GM12878 (cell line): ENCODE results near the gene CSRP3. TPM values are rescaled to one million over a fixed set of nuclear protein-coding genes. Genes with fewer than 3 reads are reported as not detected.

Source experiments
- ATAC-seq: fragments of 200-7000 bp; cut with Tn5 transposase; 3 replicates; pipeline ENCODE4 v1.9.1; 2020; ENCODE audit warnings: mild to moderate bottlenecking, moderate library complexity
- BruUV-seq: library from RNA; stranded (reverse); fragments of 400-500 nt; replicated peaks from 2 replicates; lab custom pipeline; 2021; lab: Mats Ljungman, UMichigan
- CTCF ChIA-PET: fragments of 300-600 bp; sonication (Branson Sonifier 250); formaldehyde crosslinking; extraction: SDS; loops from one replicate; lab custom pipeline; 2021; ENCODE audit warnings: inconsistent platforms; lab: Yijun Ruan, JAX
- POLR2A ChIA-PET: fragments of 350-600 bp; formaldehyde crosslinking; extraction: SDS; loops from one replicate; lab custom pipeline; 2021; ENCODE audit warnings: inconsistent platforms; lab: Charles Lee
- RAD21 ChIA-PET: fragments of 300-600 bp; sonication (Branson Sonifier 250); formaldehyde crosslinking; loops from one replicate; lab custom pipeline; 2023; ENCODE audit warnings: antibody characterized with exemption; ENCODE audit not compliant: unreplicated experiment; lab: Charles Lee
- SMC1A ChIA-PET: fragments of 300-600 bp; sonication (Branson Sonifier 250); formaldehyde crosslinking; loops from one replicate; lab custom pipeline; 2023; ENCODE audit not compliant: unreplicated experiment, uncharacterized antibody; lab: Charles Lee
- DNase-seq: peaks from one replicate; pipeline ENCODE4 v3.0.0-alpha.2; 2011; ENCODE audit warnings: low read depth, low spot score
- FAIRE-seq: peaks from 3 replicates; lab custom pipeline; 2011; peaks lifted over from hg19 to GRCh38; lab: Jason Lieb, UNC
- H2AFZ ChIP-seq: 2 replicates; pipeline ENCODE4 v1.6.0; 2011; ENCODE audit warnings: low read depth, low read length, control low read depth; ENCODE audit not compliant: control insufficient read depth
- H3K27ac ChIP-seq: 2 replicates; pipeline ENCODE4 v1.5.1; 2011; ENCODE audit warnings: control low read depth; ENCODE audit not compliant: control insufficient read depth, insufficient read depth
- H3K27me3 ChIP-seq, 2 experiments: replicated peaks in 1 of 2; 2 replicates each; pipeline versions ENCODE4 v1.6.0 to v1.6.1; 2011; ENCODE audit warnings: low read length in 1 of 2; ENCODE audit not compliant: control insufficient read depth in 2 of 2, insufficient read depth in 2 of 2
- H3K36me3 ChIP-seq, 2 experiments: 2 replicates each; pipeline ENCODE4 v1.5.1; 2011; ENCODE audit warnings: low read length in 1 of 2; ENCODE audit not compliant: control insufficient read depth in 2 of 2, insufficient read depth in 2 of 2
- H3K4me1 ChIP-seq: 2 replicates; pipeline ENCODE4 v1.6.1; 2011; ENCODE audit warnings: mild to moderate bottlenecking, low read length, moderate library complexity, mixed read lengths; ENCODE audit not compliant: control insufficient read depth, insufficient read depth
- H3K4me2 ChIP-seq: 2 replicates; pipeline ENCODE4 v1.6.0; 2011; ENCODE audit warnings: control low read depth; ENCODE audit not compliant: control insufficient read depth, insufficient read depth
- H3K4me3 ChIP-seq: fragments of 200-600 bp; sonication (generic); 2 replicates; pipeline ENCODE4 v1.5.1; 2016
- H3K79me2 ChIP-seq: 2 replicates; pipeline ENCODE4 v1.6.0; 2011; ENCODE audit warnings: low read length; ENCODE audit not compliant: control insufficient read depth, insufficient read depth
- H3K9ac ChIP-seq: 2 replicates; pipeline ENCODE4 v1.8.0; 2011; ENCODE audit warnings: low read length, control low read depth, mixed read lengths; ENCODE audit not compliant: control insufficient read depth, insufficient read depth
- H3K9me3 ChIP-seq: replicated peaks from 3 replicates; pipeline ENCODE4 v1.5.1; 2011; ENCODE audit warnings: mild to moderate bottlenecking, low read length; ENCODE audit not compliant: control insufficient read depth, insufficient read depth
- H4K20me1 ChIP-seq: 2 replicates; pipeline ENCODE4 v1.6.0; 2011; ENCODE audit not compliant: control insufficient read depth, insufficient read depth
- BHLHE40 ChIP-seq, 2 experiments: fragments of 450-650 bp in 1 of 2; IDR thresholded peaks; 2 replicates each; pipeline ENCODE4 v1.6.1; 2011 to 2017; ENCODE audit warnings: low read depth in 2 of 2, borderline replicate concordance in 1 of 2, improper control_type of control experiment in 1 of 2, low read length in 1 of 2, mild to moderate bottlenecking in 1 of 2
- CREM ChIP-seq: IDR thresholded peaks from 2 replicates; pipeline ENCODE4 v1.6.1; 2014; ENCODE audit warnings: antibody characterized with exemption, low read depth
- KDM1A ChIP-seq: fragments of 200-600 bp; sonication (generic); IDR thresholded peaks from 2 replicates; pipeline ENCODE4 v1.6.1; 2016; ENCODE audit warnings: borderline replicate concordance
- PAX5 ChIP-seq: IDR thresholded peaks from 2 replicates; pipeline ENCODE4 v1.6.1; 2011; ENCODE audit warnings: low read depth, low read length, borderline replicate concordance
- SP1 ChIP-seq: IDR thresholded peaks from one replicate; pipeline ENCODE4 v1.6.1; 2011; ENCODE audit warnings: low read depth, low read length
- WGBS: methylation state at CpG from one replicate; pipeline ENCODE4 v1.1.6; 2016; ENCODE audit warnings: low lambda C conversion rate; ENCODE audit not compliant: insufficient replicate concordance, insufficient coverage; ENCODE audit errors: missing lambda C conversion rate; 5-methylcytosine and 5-hydroxymethylcytosine counted together
- in situ Hi-C: fragments of 300-500 bp; cut with MboI; formaldehyde crosslinking; loops from 9 replicates; pipeline ENCODE4 v1.14.3; 2018; ENCODE audit warnings: mixed read lengths
- intact Hi-C: fragments of 100-400 bp; cut with micrococcal nuclease; formaldehyde crosslinking; loops from one replicate; pipeline ENCODE4 v1.14.2; 2022; ENCODE audit not compliant: unreplicated experiment
- polyA plus RNA-seq, 11 experiments: library from polyadenylated mRNA; depleted of rRNA in 4 of 11; unstranded in 6 of 11; stranded (reverse) in 5 of 11; fragments of >200 nt; fragmentation: Nextera tagmentation in 4 of 11; fragmentation: Illumina TruSeq in 1 of 11; extraction: Ambion mirVana in 4 of 11; extraction: Trizol in 1 of 11; gene quantifications; 1 replicate in 1 of 11; 2 replicates in 10 of 11; pipeline versions ENCODE4 v1.2.1 to v1.2.3, GENCODE V29; 2011 to 2016; ENCODE audit warnings: inconsistent platforms in 2 of 11, missing spikeins in 2 of 11, low read depth in 1 of 11
- total RNA-seq, 4 experiments: library from RNA; depleted of rRNA in 3 of 4; stranded (reverse); fragments of >200 nt in 3 of 4; fragmentation: Illumina TruSeq in 1 of 4; extraction: Trizol in 1 of 4; gene quantifications; 2 replicates each; pipeline versions ENCODE4 v1.2.1 to v1.2.3, GENCODE V29; 2013 to 2021
- TF ChIP-seq, protein P1 (sequence below): IDR thresholded peaks from 2 replicates; pipeline ENCODE4 v1.6.1; 2011; ENCODE audit warnings: mild to moderate bottlenecking, low read depth, low read length, moderate library complexity; ENCODE audit not compliant: insufficient replicate concordance
- TF ChIP-seq, protein P2 (sequence below): fragments of 450-650 bp; IDR thresholded peaks from 2 replicates; pipeline ENCODE4 v1.6.1; 2017; ENCODE audit warnings: low read depth, mild to moderate bottlenecking, moderate library complexity
- TF ChIP-seq, protein P3 (sequence below): IDR thresholded peaks from 2 replicates; pipeline ENCODE4 v1.6.1; 2012; ENCODE audit warnings: low read depth, low read length, improper control_type of control experiment
- TF ChIP-seq, protein P4 (sequence below): fragments of 450-650 bp; IDR thresholded peaks from 2 replicates; pipeline ENCODE4 v1.6.1; 2016; ENCODE audit warnings: mild to moderate bottlenecking
- TF ChIP-seq, protein P5 (sequence below): fragments of 450-650 bp; conservative IDR thresholded peaks from 2 replicates; pipeline ENCODE4 v1.6.1; 2017; ENCODE audit warnings: mild to moderate bottlenecking, moderate library complexity

The CSRP3 gene
- total and polyA plus RNA-seq, 10 of the 15 experiments (the other 5 are each of a cell fraction or from before 2014, with no cell fraction given), result not detected

DNA sequence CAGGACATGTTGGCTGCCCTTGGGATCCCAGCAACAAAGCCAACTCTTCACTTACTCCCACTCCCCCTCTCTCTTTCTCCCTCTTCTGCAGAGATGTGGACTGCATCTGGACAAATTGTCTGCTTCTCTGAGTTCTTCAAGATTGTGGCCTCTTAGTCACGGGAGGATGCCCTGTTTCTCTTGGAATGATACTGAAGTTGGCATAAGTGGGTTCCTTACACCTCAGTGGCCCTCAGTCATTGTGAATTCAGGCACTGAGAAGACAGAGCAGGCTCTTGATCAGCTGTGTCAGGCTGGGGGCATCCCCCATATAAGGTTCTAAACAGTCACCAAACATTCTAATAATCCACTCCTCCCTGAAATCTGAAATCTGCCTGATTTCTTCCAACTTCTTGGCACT lies 45.0 kb upstream of the CSRP3 start (continued):
- TF ChIP-seq, protein P1, sequence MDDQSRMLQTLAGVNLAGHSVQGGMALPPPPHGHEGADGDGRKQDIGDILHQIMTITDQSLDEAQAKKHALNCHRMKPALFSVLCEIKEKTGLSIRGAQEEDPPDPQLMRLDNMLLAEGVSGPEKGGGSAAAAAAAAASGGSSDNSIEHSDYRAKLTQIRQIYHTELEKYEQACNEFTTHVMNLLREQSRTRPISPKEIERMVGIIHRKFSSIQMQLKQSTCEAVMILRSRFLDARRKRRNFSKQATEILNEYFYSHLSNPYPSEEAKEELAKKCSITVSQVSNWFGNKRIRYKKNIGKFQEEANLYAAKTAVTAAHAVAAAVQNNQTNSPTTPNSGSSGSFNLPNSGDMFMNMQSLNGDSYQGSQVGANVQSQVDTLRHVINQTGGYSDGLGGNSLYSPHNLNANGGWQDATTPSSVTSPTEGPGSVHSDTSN, result no peak
- TF ChIP-seq SP1, result no peak

DNA sequence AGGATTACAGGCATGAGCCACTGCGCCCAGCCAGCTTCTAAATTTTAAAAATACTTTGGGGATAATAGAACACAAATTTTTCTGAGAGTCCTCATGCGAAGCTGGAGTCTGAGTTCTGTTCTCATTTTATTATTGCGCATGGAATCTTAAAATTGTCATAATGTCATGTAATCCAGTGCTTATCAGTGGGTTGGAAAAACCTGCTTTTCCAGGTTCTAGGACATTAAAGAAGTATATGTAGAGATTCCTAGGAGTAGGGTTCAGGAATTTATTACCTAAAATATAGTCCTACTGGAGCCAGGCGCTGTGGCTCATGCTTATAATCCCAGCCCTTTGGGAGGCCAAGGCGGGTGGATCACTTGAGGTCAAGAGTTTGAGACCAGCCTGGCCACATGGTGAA lies 43.6 kb upstream of the CSRP3 start:
- in situ Hi-C loops, result no loop called here
- BruUV-seq, result no TSS peak
- DNase-seq (no peak), ATAC-seq (no peak), FAIRE-seq (no peak)
- Histone ChIP-seq H3K4me2 (no peak overlapping the region), H3K27me3 (no peaks in the 10 kb centered on the region), H3K4me1 (peaks cover 16% of the 10 kb centered on the region), H3K36me3 (no peaks in the 10 kb centered on the region)
- WGBS, result 84% methylated on average over 5 of the region's 5 CpGs
- TF ChIP-seq BHLHE40 (IDR thresholded peaks at IDR 0.05; ENCODE audit: borderline replicate concordance in 1 of 2, low read depth in 2 of 2, low read length in 1 of 2), result no peak
- TF ChIP-seq KDM1A, result no peak
- TF ChIP-seq PAX5, result no peak
- TF ChIP-seq, protein P2, sequence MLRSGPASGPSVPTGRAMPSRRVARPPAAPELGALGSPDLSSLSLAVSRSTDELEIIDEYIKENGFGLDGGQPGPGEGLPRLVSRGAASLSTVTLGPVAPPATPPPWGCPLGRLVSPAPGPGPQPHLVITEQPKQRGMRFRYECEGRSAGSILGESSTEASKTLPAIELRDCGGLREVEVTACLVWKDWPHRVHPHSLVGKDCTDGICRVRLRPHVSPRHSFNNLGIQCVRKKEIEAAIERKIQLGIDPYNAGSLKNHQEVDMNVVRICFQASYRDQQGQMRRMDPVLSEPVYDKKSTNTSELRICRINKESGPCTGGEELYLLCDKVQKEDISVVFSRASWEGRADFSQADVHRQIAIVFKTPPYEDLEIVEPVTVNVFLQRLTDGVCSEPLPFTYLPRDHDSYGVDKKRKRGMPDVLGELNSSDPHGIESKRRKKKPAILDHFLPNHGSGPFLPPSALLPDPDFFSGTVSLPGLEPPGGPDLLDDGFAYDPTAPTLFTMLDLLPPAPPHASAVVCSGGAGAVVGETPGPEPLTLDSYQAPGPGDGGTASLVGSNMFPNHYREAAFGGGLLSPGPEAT, result no peak
- TF ChIP-seq, protein P3, sequence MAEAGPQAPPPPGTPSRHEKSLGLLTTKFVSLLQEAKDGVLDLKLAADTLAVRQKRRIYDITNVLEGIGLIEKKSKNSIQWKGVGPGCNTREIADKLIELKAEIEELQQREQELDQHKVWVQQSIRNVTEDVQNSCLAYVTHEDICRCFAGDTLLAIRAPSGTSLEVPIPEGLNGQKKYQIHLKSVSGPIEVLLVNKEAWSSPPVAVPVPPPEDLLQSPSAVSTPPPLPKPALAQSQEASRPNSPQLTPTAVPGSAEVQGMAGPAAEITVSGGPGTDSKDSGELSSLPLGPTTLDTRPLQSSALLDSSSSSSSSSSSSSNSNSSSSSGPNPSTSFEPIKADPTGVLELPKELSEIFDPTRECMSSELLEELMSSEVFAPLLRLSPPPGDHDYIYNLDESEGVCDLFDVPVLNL, result no peak
- TF ChIP-seq CREM, result no peak
- TF ChIP-seq, protein P4, sequence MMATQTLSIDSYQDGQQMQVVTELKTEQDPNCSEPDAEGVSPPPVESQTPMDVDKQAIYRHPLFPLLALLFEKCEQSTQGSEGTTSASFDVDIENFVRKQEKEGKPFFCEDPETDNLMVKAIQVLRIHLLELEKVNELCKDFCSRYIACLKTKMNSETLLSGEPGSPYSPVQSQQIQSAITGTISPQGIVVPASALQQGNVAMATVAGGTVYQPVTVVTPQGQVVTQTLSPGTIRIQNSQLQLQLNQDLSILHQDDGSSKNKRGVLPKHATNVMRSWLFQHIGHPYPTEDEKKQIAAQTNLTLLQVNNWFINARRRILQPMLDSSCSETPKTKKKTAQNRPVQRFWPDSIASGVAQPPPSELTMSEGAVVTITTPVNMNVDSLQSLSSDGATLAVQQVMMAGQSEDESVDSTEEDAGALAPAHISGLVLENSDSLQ, result no peak
- TF ChIP-seq, protein P5, sequence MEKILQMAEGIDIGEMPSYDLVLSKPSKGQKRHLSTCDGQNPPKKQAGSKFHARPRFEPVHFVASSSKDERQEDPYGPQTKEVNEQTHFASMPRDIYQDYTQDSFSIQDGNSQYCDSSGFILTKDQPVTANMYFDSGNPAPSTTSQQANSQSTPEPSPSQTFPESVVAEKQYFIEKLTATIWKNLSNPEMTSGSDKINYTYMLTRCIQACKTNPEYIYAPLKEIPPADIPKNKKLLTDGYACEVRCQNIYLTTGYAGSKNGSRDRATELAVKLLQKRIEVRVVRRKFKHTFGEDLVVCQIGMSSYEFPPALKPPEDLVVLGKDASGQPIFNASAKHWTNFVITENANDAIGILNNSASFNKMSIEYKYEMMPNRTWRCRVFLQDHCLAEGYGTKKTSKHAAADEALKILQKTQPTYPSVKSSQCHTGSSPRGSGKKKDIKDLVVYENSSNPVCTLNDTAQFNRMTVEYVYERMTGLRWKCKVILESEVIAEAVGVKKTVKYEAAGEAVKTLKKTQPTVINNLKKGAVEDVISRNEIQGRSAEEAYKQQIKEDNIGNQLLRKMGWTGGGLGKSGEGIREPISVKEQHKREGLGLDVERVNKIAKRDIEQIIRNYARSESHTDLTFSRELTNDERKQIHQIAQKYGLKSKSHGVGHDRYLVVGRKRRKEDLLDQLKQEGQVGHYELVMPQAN, result no peak
- TF ChIP-seq, all 136 proteins: peak for 0
- Histone ChIP-seq H3K4me3 (no peak overlapping the region), H3K9me3 (no peaks in the 10 kb centered on the region), H2AFZ (no peak overlapping the region), H3K79me2 (peaks cover 2% of the 10 kb centered on the region), H3K27ac (no peak overlapping the region), H4K20me1 (no peaks in the 10 kb centered on the region), H3K9ac (no peak overlapping the region)
- POLR2A ChIA-PET, result no interaction called here
- CTCF ChIA-PET, result interaction anchor here (1.1 to 1.2 kb wide), 2 partner anchors 16 to 308 kb away, joined by 3 to 5 read pairs; no protein-coding TSS in a partner anchor
- RAD21 ChIA-PET, result interaction anchor here (1.1 to 1.3 kb wide), 2 partner anchors 8 to 168 kb away, joined by 3 to 4 read pairs; no protein-coding TSS in a partner anchor
- intact Hi-C loops, result no loop called here
- SMC1A ChIA-PET, result no interaction called here
